Measurements from ENCODE around the gene BTG1. TPM values are rescaled to one million over a fixed set of nuclear protein-coding genes. Genes with fewer than 3 reads are reported as not detected.
A peak's percentile ranks its signal among the peaks of the same experiment; 100 is the strongest.

The BTG1 gene
- total and polyA plus RNA-seq, 9 of the 15 experiments (the other 6 are each of a cell fraction or from before 2014, with no cell fraction given), result 3.7 to 28.6 (median 7.4) TPM

- TF ChIP-seq CBX3 (IDR thresholded peaks at IDR 0.05; ENCODE audit: borderline replicate concordance in 1 of 2, low read length in 2 of 2) (0 out of 3 replicates have a peak, but pooled peaks of 1 of the 2 experiments have one; percentile 50), ZNF778 (CRISPR knock-in tag; IDR thresholded peaks at IDR 0.05) (no peak), POLR2AphosphoS5 (IDR thresholded peaks at IDR 0.05; ENCODE audit: control insufficient read depth, insufficient read depth, low read depth, low read length) (peak; percentile 100), HLTF (IDR thresholded peaks at IDR 0.05) (0 out of 2 replicates have a peak, but pooled peaks have one; percentile 50), E2F6 (IDR thresholded peaks at IDR 0.05; ENCODE audit: borderline replicate concordance in 1 of 2, extremely low read depth in 1 of 2, insufficient read depth in 1 of 2, insufficient read length in 1 of 2, low read depth in 1 of 2, low read length in 1 of 2, poor library complexity in 1 of 2, severe bottlenecking in 1 of 2) (peak; percentile 74 to 78), NEUROD1 (IDR thresholded peaks at IDR 0.05; ENCODE audit: borderline replicate concordance, low read depth, low read length, partially characterized antibody) (peak; percentile 78), ATF6 (CRISPR knock-in tag; IDR thresholded peaks at IDR 0.05) (no peak), ZNF699 (CRISPR knock-in tag; IDR thresholded peaks at IDR 0.05; ENCODE audit: insufficient replicate concordance) (no peak), HNRNPUL1 (IDR thresholded peaks at IDR 0.05; ENCODE audit: low read length) (no peak), TCFL5 (CRISPR knock-in tag; conservative IDR thresholded peaks at IDR 0.05) (no peak), ZNF644 (tag; IDR thresholded peaks at IDR 0.05; ENCODE audit: low read depth) (no peak), KDM5B (IDR thresholded peaks at IDR 0.05; ENCODE audit: insufficient replicate concordance, low read depth, low read length) (peak; percentile 100), SRF (CRISPR knock-in tag; IDR thresholded peaks at IDR 0.05) (0 out of 4 replicates have a peak, but pooled peaks of 1 of the 2 experiments have one; percentile 17), GTF2A2 (tag; IDR thresholded peaks at IDR 0.05) (peak; percentile 93), E2F4 (CRISPR knock-in tag; IDR thresholded peaks at IDR 0.05; ENCODE audit: low read depth) (0 out of 2 replicates have a peak, but pooled peaks have one; percentile 54), EHMT2 (IDR thresholded peaks at IDR 0.05) (no peak), OTX1 (CRISPR knock-in tag; IDR thresholded peaks at IDR 0.05) (peak; percentile 41), UBTF (IDR thresholded peaks at IDR 0.05; ENCODE audit: borderline replicate concordance in 1 of 2, low read depth in 2 of 2, low read length in 2 of 2) (peak; percentile 75 to 96; a peak in 3 of 4 replicates)
Observed at GRCh38 chr12:92145731-92146496, at the start of gene BTG1 (continued).

Measured in K562 (cell line).